GM15510 (cell line): ENCODE measurements around the gene POMT1.

Source experiments
- POLR2A ChIP-seq: IDR thresholded peaks from 3 replicates; pipeline ENCODE4 v1.6.1; 2011; ENCODE audit warnings: borderline replicate concordance; ENCODE audit not compliant: insufficient read length; ENCODE audit errors: extremely low read depth

The POMT1 gene

DNA sequence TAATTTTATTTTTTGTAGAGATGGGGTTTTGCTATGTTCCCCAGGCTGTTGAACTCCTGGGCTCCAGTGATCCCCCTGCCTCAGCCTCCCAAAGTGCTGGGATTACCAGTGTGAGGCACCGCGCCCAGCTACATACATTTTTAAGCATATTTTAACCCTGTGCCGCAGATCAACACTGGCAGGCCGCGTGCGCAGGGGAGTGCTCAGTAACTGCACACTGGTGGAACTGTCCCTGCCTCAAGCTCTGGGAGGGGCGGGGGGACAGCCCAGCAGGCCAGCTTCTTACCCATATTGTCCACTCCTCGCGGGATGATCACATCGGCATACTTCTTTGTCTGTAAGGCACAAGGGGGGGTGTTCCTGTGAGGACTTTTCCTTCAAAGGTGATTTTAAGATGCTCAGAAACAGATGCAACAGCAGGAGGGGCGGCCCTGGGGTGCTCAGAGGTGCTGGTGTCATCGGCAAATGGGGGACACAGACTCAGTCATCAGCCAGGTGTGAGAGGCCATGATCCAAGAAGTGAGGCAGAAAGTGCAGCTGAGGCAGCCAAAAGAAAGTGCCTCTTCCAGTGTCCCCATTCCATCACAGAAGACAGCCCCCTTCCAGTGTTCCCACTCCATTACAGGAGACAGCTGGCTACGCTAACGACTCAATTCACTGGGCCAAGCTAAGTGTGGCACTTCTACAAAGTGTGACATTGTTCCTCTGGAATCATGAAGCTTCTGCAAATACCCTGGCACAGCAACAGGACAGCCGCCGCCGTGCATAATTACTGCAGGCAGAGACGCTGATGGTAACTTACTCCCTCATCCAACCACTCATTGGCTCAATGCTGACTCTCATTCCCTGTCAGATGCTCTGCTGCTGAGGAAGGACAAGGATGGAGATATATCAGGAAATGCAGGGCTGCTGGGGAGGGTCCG lies 23.2 kb downstream of the POMT1 start:
- no peak for TF ChIP-seq POLR2A

DNA sequence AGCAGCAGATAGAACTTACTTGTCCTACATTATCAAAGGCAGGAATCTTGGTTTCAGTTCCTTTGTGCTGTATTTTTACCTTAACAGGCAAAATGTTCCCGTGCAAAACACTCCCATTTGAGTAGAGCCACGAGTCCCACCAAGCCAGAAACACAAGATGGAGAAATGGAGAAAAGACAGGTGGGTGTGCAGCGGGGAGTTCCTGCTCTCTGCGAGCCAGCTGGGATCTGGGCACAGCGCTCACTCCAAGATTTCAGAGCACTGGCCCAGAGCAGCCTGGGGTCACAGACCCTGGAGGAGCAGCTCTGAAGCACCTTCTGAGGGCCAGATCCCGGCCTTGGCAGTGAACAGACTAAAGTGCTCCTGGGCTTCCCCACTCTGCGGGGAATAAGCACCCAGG lies 25.5 kb downstream of the POMT1 start:
- no peak for TF ChIP-seq POLR2A

DNA sequence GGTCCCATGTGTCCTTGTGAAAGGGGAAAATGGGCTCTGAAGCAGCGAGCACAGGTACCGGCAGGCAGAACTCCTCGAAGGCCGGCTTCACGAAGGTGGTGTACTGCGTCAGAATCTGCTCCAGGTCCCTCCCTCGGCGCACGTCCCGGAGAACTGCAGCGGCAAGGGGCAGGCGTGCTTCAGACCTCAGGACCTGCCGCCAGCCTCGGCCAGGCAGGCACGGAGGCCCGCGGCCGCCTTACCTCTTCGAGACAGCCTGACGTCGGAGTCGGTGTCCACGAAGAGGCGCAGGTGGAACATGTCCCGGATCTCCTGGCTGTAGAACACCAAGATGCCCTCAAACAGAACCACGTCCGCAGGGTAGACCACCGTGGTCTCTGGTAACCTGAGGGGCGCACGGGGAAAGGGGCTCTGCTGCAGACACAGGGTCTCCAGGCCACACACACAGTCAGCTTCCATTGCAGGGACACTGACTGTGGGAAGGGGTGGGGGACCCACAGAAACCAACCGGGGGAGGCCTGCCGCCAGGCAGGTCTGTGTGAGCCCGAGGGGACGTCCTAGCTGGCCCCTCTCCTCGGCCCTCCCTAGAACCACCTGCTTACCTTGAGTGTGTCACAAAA lies 26.3 kb downstream of the POMT1 start:
- TF ChIP-seq POLR2A, result no peak

DNA sequence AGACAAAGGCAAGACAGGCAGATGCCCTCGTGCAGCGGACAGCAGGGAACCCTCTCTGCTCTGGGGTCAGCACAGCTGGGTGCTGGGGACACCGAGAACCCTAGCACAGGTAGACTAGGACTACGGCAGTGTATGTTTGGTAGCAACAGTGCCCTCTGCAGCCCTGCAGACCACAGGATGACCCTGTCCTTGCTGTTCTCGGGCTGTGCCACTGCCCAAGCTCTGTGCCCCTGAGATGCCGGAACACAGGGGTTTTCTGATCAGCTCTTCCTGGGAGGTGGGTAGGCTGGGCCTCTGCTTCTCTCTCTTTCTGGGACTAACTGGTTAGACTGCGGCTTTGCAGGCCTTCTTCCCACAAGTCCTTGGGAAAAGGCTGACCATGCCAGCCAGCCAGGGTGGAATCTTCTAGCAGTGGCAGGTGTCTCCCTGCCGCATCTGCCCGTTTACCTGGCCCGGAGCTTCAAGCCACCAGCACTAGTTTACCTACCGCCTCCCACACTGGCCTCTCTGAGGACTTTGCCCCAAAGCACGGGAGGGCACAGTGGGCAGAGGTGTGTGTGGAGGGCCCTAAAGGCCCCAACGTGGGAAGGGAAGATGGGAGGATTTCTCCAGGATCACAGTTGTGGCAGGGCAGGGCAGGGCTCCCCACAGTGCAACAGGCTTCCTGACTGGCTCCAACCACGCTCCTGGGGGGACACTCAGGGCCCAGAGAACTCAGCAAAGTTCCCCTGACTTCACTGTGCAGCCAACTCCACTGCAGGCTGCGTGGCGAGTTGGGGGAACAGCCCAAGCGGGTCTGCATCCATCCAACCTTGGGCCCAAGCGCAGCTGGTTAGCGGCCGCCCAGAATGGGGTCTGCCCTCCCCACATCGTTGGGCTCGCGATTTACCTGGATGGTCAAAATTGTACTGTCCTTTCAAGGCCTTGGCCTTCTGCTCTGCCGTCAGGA lies 27.2 kb downstream of the POMT1 start:
- TF ChIP-seq POLR2A, result no peak

DNA sequence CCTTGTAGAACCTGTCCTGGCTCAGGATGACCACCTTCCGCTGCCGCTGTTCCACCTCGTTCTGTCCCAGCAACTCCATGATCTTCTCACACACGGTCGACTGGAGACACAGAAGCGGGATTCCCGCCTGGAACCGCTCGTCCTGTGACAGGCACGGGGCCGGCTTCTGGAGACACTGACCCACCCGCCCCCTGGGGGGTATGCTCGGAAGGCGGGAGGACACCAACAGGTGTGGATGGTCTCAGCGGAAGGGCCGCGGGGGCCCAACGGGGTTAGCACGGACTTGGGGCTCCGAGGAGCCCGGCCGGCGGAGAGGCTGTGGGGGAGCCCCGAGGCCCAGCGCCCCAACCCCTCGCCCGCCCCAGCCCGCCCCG lies 27.8 kb downstream of the POMT1 start:
- no peak for TF ChIP-seq POLR2A

DNA sequence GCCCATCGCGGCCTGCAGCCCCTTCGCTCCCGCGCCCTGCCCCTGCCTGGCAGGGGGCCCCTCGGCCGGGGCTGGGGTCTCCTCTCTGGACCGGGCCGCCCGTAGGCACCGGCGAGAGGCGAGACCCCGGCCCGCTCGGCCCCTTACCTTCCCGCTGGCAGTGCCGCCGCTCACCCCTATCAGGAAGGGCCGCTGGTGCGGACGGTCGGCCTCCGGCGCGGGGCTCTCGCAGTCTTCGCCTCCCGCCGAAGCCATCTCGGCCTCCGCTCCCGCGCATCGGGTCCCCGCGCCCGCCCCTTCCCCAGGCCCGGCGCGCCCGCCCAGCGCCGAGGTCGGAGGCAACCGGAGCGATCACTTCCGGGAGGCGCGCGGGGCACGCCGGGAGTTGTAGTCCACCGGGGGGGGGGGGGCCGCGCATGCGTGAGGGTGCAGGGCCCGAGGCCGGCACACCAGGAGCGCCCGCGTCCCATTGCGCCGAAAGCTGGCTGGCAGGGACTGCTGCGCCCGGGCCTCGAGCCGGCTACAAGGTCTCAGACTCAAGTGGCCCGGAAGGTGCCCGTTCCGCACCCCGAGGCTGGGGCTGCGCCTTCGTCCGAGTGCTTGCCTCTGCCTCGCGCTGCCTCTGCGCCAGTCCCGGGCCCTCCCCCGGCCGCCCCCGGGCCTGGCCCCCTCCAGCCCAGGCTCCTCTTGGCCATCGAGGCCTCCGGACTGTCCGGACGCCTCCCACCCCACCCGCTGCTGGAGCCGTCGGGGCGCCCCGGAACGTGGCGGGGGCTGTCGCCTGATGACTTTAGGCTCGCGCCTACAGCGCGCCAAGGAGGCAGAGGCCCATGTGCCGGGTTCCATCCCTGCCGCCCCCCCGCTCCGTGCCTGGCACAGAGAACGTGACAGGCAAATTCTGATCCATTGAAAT lies 28.5 kb downstream of the POMT1 start, which contains the start of gene UCK1:
Gene UCK1 (minus strand): TSS at position 344 of the 913 bp plus-strand sequence. CDS start 89 bp downstream, at position 255.
- TF ChIP-seq POLR2A, result peak; percentile 51

DNA sequence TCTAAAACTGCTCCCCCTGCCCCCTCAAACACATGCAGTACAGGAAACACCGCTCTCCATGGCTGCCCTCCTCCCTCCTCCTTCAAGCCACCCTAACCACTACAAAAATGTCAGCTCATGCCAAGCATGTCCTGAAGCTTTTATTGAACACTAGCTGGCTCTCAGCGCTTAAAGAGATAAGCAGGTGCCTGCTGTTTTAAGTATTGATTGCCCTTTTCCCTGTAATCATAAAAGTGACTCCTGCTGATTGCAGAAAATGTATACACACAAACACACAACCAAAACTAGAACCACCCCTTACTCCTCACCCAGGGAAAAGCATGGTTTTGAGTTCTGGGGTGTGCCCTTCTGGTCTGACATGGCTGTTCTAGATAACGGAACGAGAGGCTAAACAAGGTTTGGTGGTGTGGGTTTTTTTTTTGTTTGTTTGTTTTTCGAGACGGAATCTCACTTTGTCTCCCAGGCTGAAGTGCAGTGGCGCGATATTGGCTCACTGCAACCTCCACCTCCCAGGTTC lies 32.1 kb downstream of the POMT1 start:
- TF ChIP-seq POLR2A, result no peak

DNA sequence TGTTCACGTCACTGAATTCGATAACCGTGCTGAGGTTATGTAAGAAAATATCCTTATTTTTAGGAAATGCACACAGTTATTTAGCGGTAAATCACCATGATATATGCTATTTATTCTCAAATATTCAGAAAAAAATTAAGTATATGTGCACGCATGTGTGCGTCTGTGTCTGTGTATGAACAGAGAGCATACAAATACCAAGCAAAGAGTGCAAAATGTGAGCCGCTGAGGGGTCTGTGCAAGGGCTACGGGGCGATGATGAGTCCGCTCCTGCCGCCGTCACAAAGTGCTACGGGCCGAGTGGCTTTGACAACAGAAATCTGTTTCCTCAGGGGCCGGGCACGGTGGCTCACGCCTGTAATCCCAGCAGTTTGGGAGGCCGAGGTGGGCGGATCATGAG lies 35.2 kb downstream of the POMT1 start:
- TF ChIP-seq POLR2A, result no peak

DNA sequence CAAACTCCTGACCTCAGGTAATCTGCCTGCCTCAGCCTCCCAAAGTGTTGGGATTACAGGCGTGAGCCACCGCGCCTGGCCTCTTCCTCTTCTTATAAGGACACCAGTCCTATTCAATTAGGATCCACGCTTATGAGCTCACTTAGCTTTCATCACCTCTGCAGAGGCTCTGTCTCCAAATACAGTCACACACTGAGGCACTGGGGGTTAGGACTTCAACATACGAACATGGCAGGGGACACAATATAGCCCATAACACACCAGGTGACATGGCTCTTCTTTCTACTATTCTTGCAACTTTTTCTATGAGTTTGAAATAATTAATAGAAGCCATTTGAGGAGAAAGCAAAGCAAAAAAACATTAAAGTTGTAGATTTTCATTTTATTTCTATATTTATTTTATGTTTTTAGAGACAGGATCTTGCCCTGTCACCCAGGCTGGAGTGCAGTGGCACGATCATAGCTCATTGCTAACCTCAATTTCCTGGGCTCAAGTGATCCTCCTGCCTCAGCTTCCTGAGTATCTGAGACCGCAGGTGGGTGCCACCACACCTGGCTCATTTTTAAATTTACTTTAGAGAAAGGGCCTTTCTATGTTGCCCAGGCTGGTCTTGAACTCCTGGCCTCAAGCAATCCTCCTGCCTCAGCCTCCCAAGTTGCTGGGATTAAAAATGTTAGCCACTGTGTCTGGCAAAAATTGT lies 36.7 kb downstream of the POMT1 start:
- no peak for TF ChIP-seq POLR2A

DNA sequence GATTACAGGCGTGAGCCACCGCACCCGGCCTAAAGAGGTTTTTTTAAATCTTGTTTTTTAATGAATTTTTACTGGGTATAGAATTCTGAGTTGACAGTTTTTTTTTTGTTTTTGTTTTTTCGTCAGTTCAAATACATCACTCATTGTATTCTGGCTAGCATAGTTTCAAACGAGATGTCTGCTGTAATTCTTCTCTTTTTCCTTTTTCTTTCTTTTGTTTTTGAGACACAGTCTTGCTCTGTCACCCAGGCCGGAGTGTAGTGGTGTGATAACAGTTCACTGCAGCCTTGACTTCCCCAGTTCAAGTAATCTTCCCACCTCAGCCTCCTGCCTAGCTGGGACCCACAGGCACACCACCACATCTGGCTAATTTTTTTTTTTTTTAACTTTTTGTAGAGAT lies 40.4 kb downstream of the POMT1 start:
- TF ChIP-seq POLR2A, result no peak

DNA sequence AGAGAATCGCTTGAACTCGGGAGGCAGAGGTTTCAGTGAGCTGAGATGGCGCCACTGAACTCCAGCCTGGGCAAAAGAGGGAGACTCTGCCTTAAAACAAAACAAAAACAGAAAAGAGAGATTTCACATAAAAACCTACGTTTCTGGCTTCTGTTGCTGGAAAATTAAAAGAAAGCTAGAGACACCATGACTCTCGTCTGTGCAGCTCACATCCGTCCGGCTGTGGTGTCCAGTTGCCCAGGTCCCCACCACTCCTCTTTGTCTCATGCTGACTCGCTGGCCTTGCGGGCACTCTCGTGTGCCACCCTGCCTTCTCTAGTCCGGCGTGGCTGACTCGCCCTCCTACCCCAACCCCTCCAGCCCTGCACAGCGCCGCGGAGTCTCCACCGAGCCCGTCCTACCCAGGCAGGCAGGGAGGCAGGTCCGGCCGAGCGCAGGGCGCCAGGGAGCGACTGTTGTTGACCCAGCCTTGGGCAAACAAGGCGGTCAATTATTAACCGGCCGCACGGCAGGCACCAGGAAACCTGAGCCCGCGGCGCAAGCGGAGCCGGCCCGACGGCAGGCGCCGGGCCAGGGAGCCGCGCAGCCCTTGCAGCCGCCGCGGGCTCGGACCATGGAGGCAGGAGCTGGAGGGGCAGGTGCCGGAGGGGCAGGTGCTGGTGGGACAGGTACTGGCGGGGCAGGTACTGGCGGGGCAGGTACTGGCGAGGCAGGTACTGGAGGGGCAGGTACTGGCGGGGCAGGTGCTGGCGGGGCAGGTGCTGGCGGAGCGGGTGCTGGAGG lies 42.5 kb downstream of the POMT1 start, which contains the start of gene PRRT1B:
Gene PRRT1B (plus strand): TSS at position 521 of the 783 bp plus-strand sequence. CDS start 93 bp downstream, at position 614.
- no peak for TF ChIP-seq POLR2A

DNA sequence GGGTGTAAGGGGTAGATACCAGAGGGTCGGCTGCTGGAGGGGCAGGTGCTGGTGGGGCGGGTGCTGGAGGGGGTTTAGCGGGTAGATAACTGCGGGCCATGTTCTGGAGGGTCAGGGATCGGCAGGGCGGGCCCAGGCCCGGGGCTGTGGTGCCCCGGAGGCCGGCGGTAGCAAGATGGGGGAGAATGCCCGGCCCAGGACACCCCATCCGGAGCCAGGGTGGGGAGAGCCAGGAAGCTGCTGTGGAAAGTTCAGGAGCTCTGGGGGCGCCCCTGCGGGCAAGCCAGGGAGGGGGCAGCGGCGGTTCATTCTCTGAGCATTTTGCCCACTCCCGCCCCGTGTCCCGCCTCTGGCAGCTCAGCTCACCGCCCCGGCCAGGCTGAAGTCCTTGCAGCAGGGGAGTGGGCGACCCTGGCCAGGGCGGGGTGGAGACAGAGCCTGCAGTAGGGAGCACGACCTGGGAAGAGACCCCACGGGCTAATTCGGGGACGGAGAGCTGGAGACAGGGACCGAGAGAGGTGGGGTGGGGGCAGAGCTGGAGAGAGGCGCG lies 43.1 kb downstream of the POMT1 start:
- TF ChIP-seq POLR2A, result no peak
